SK-N-SH (cell line): ENCODE data around the gene RND3. TPM values are rescaled to one million over a fixed set of nuclear protein-coding genes. Genes with fewer than 3 reads are reported as not detected.

Experiments
- CTCF ChIA-PET: fragments of 300-600, 350-600 bp; formaldehyde crosslinking; extraction: SDS; loops from one replicate; lab custom pipeline; 2021; lab: Yijun Ruan, JAX
- POLR2A ChIA-PET: fragments of 350-600 bp; sonication (Branson Sonifier 250); formaldehyde crosslinking; extraction: SDS; loops from one replicate; lab custom pipeline; 2020; ENCODE audit warnings: antibody characterized with exemption, inconsistent platforms; lab: Yijun Ruan, JAX
- DNase-seq: peaks from one replicate; pipeline ENCODE4 v3.0.0; 2012
- H2AFZ ChIP-seq: fragments of 200-600 bp; sonication (generic); 2 replicates; pipeline ENCODE4 v1.8.1; 2016; ENCODE audit warnings: antibody characterized with exemption, mild to moderate bottlenecking, low read depth
- H3F3A ChIP-seq: fragments of 200-600 bp; sonication (generic); replicated peaks from 2 replicates; pipeline ENCODE3; 2016; ENCODE audit warnings: antibody characterized with exemption, mild to moderate bottlenecking; ENCODE audit not compliant: insufficient read depth
- H3K27ac ChIP-seq, 2 experiments: fragments of 200-500 bp in 1 of 2; fragments of 200-600 bp in 1 of 2; sonication (Bioruptor generic) in 1 of 2; sonication (generic), shearing (Covaris generic) in 1 of 2; 2 replicates each; pipeline versions ENCODE4 v1.5.1 to v1.6.1; 2014 to 2016; ENCODE audit warnings: low read depth in 2 of 2, inconsistent platforms in 1 of 2, low read length in 1 of 2, mild to moderate bottlenecking in 1 of 2, mixed read lengths in 1 of 2
- H3K27me3 ChIP-seq: fragments of 200-600 bp; sonication (generic), shearing (Covaris generic); 2 replicates; pipeline ENCODE4 v1.6.1; 2016; ENCODE audit warnings: mixed run types; ENCODE audit not compliant: insufficient read depth
- H3K36me3 ChIP-seq, 2 experiments: fragments of 200-500 bp in 1 of 2; fragments of 200-600 bp in 1 of 2; sonication (Bioruptor generic) in 1 of 2; sonication (generic) in 1 of 2; replicated peaks in 1 of 2; 2 replicates each; pipeline versions ENCODE3 to v1.5.1; 2014 to 2016; ENCODE audit warnings: low read length in 1 of 2, mild to moderate bottlenecking in 1 of 2; ENCODE audit not compliant: insufficient read depth in 2 of 2, control insufficient read depth in 1 of 2
- H3K4me1 ChIP-seq, 2 experiments: fragments of 200-500 bp in 1 of 2; fragments of 200-600 bp in 1 of 2; sonication (Bioruptor generic) in 1 of 2; sonication (generic), shearing (Covaris generic) in 1 of 2; 2 replicates each; pipeline versions ENCODE4 v1.5.1 to v1.6.1; 2014 to 2016; ENCODE audit warnings: low read depth in 1 of 2, low read length in 1 of 2, mixed run types in 1 of 2; ENCODE audit not compliant: insufficient read depth in 2 of 2, control insufficient read depth in 1 of 2
- H3K4me2 ChIP-seq: fragments of 200-600 bp; sonication (generic), shearing (Covaris generic); 2 replicates; pipeline ENCODE4 v1.6.1; 2017; ENCODE audit warnings: mixed run types
- H3K4me3 ChIP-seq, 2 experiments: fragments of 200-500 bp in 1 of 2; fragments of 200-600 bp in 1 of 2; sonication (Bioruptor generic) in 1 of 2; sonication (generic), shearing (Covaris generic) in 1 of 2; 2 replicates each; pipeline versions ENCODE4 v1.5.1 to v1.8.1; 2014 to 2016; ENCODE audit warnings: low read depth in 2 of 2, inconsistent platforms in 1 of 2, low read length in 1 of 2, mild to moderate bottlenecking in 1 of 2, mixed read lengths in 1 of 2, moderate library complexity in 1 of 2
- H3K79me2 ChIP-seq: fragments of 200-600 bp; sonication (generic); 2 replicates; pipeline ENCODE4 v1.8.1; 2017; ENCODE audit warnings: mild to moderate bottlenecking; ENCODE audit not compliant: insufficient read depth
- H3K9ac ChIP-seq: fragments of 200-600 bp; sonication (generic); 2 replicates; pipeline ENCODE4 v1.6.1; 2017; ENCODE audit warnings: mixed run types
- H3K9me2 ChIP-seq: fragments of 200-600 bp; sonication (generic); 2 replicates; pipeline ENCODE4 v1.6.1; 2017; ENCODE audit warnings: mixed run types
- H3K9me3 ChIP-seq: fragments of 200-600 bp; sonication (generic); 2 replicates; pipeline ENCODE4 v1.6.1; 2017; ENCODE audit warnings: mixed run types, mild to moderate bottlenecking, moderate library complexity
- H4K20me1 ChIP-seq: fragments of 200-600 bp; sonication (generic); 2 replicates; pipeline ENCODE4 v1.6.1; 2017; ENCODE audit warnings: mild to moderate bottlenecking, mixed run types; ENCODE audit not compliant: insufficient read depth
- ELF1 ChIP-seq: IDR thresholded peaks from 2 replicates; pipeline ENCODE4 v1.4.0; 2012
- EP300 ChIP-seq, 2 experiments: IDR thresholded peaks; 2 replicates each; pipeline versions ENCODE4 v1.4.0 to v1.6.1; 2012; ENCODE audit warnings: borderline replicate concordance in 1 of 2, low read depth in 1 of 2, low read length in 1 of 2
- FOSL2 ChIP-seq: IDR thresholded peaks from 2 replicates; pipeline ENCODE4 v1.4.0; 2012; ENCODE audit warnings: low read depth, mild to moderate bottlenecking, moderate library complexity, borderline replicate concordance
- FOXJ3 ChIP-seq: sonication (generic); formaldehyde crosslinking; IDR thresholded peaks from 2 replicates; pipeline ENCODE4 v1.5.1; 2020; ENCODE audit warnings: mild to moderate bottlenecking, missing genetic modification reagents
- IRF3 ChIP-seq: fragments of 150-350 bp; IDR thresholded peaks from 2 replicates; pipeline ENCODE4 v1.6.1; 2016; ENCODE audit warnings: mild to moderate bottlenecking, low read depth, low read length
- JUND ChIP-seq: IDR thresholded peaks from 2 replicates; pipeline ENCODE4 v1.4.0; 2012
- MAX ChIP-seq: IDR thresholded peaks from 2 replicates; pipeline ENCODE4 v1.4.0; 2012; ENCODE audit warnings: low read depth
- PBX3 ChIP-seq: IDR thresholded peaks from 2 replicates; pipeline ENCODE4; 2012
- REST ChIP-seq: IDR thresholded peaks from 2 replicates; pipeline ENCODE4 v1.6.1; 2012; ENCODE audit warnings: mild to moderate bottlenecking, low read depth, low read length, moderate library complexity
- RFX5 ChIP-seq: IDR thresholded peaks from 2 replicates; pipeline ENCODE4 v1.6.1; 2012; ENCODE audit warnings: mild to moderate bottlenecking, improper control_type of control experiment, low read length
- RXRA ChIP-seq: IDR thresholded peaks from 2 replicates; pipeline ENCODE4 v1.4.0; 2012; ENCODE audit warnings: low read depth, mild to moderate bottlenecking, borderline replicate concordance
- SIN3A ChIP-seq: IDR thresholded peaks from 2 replicates; pipeline ENCODE4 v1.6.1; 2012; ENCODE audit warnings: low read depth, mild to moderate bottlenecking, low read length, moderate library complexity, borderline replicate concordance
- TCF12 ChIP-seq: IDR thresholded peaks from 2 replicates; pipeline ENCODE4 v1.4.0; 2012
- USF1 ChIP-seq: IDR thresholded peaks from 2 replicates; pipeline ENCODE4 v1.4.0; 2012; ENCODE audit warnings: low read depth, borderline replicate concordance
- USF2 ChIP-seq: fragments of 150-350 bp; IDR thresholded peaks from 2 replicates; pipeline ENCODE4 v1.6.1; 2017; ENCODE audit warnings: antibody characterized with exemption, low read length, low read depth, borderline replicate concordance
- WGBS: methylation state at CpG from one replicate; pipeline ENCODE4 v1.1.6; 2017; ENCODE audit warnings: low lambda C conversion rate; 5-methylcytosine and 5-hydroxymethylcytosine counted together
- polyA plus RNA-seq, 3 experiments: library from polyadenylated mRNA; depleted of rRNA; stranded (reverse); fragments of >200 nt; gene quantifications; 2 replicates each; pipeline ENCODE4 v1.2.3, GENCODE V29; 2012

Gene RND3
- polyA plus RNA-seq, 1 of the 3 experiments (the other 2 are of a cell fraction) = 49.7 TPM

GRCh38 chr2:150466741-150467620 lies 20.5 kb downstream of the RND3 start:
- Histone ChIP-seq H3K4me1 (peaks cover 0 to 24% of the 10 kb centered on the region in 2 experiments), H3K27me3 (no peaks in the 10 kb centered on the region), H2AFZ (no peak overlapping the region), H3K4me3 (no peak overlapping the region), H3K9me3 (no peaks in the 10 kb centered on the region), H3K79me2 (peaks cover 37% of the 10 kb centered on the region), H3K27ac (peak overlapping the region; percentile 43 to 75; a peak in 3 of 4 replicates), H3K36me3 (peaks cover 42 to 50% of the 10 kb centered on the region in 2 experiments), H3F3A (peaks cover 53% of the 10 kb centered on the region), H3K9me2 (no peaks in the 10 kb centered on the region), H4K20me1 (no peaks in the 10 kb centered on the region), H3K9ac (peak overlapping the region; percentile 30; the same call in 1 of the 2 replicates), H3K4me2 (peak overlapping the region; percentile 39; the same call in 1 of the 2 replicates)
- no peak for DNase-seq
- no peak for TF ChIP-seq FOXJ3 (CRISPR knock-in tag)
- 0 out of 2 replicates have a peak, but pooled peaks have one; percentile 29 for TF ChIP-seq FOSL2
- peak; percentile 30; the same call in 1 of the 2 replicates for TF ChIP-seq JUND
- POLR2A ChIA-PET = no interaction called here
- CTCF ChIA-PET = no interaction called here
- WGBS = 62% methylated on average over 5 of the region's 5 CpGs

GRCh38 chr2:150465703-150466569 lies 21.5 kb downstream of the RND3 start:
- H3K79me2 ChIP-seq = peaks cover 26% of the 10 kb centered on the region
- no peaks in the 10 kb centered on the region for H4K20me1 ChIP-seq
- 92% methylated on average over 4 of the region's 4 CpGs for WGBS
- peaks cover 32 to 39% of the 10 kb centered on the region in 2 experiments for H3K36me3 ChIP-seq
- H3K9me2 ChIP-seq = no peaks in the 10 kb centered on the region
- peaks cover 43% of the 10 kb centered on the region for H3F3A ChIP-seq
- no peaks in the 10 kb centered on the region for H3K27me3 ChIP-seq
- peak overlapping the region; percentile 39 to 75; a peak in 3 of 4 replicates for H3K27ac ChIP-seq
- H3K9ac ChIP-seq = peak overlapping the region; percentile 30; the same call in 1 of the 2 replicates
- no peak overlapping the region for H2AFZ ChIP-seq
- ChIA-PET POLR2A (no interaction called here), CTCF (no interaction called here)
- no peak for DNase-seq
- H3K4me3 ChIP-seq = no peak overlapping the region
- peaks cover 0 to 18% of the 10 kb centered on the region in 2 experiments for H3K4me1 ChIP-seq
- H3K9me3 ChIP-seq = no peaks in the 10 kb centered on the region
- peak overlapping the region; percentile 39; the same call in 1 of the 2 replicates for H3K4me2 ChIP-seq
- TF ChIP-seq FOXJ3 (CRISPR knock-in tag) (no peak), PBX3 (no peak; the same call in 1 of the 2 replicates), USF2 (no peak), JUND (no peak), SIN3A (no peak), ELF1 (no peak), IRF3 (no peak), FOSL2 (no peak), TCF12 (no peak), RXRA (no peak), RFX5 (no peak), MAX (no peak), EP300 (IDR thresholded peaks at IDR 0.05; ENCODE audit: borderline replicate concordance in 1 of 2, low read depth in 1 of 2, low read length in 1 of 2) (no peak), USF1 (no peak), REST (no peak)
